Esophagus (tissue), 2 donors: ENCODE measurements around the gene PMM1. TPM values are rescaled to one million over a fixed set of nuclear protein-coding genes. Genes with fewer than 3 reads are reported as not detected.
"Not testable (repeated sequence)": the region's sequence is repeated elsewhere in the genome, so short reads cannot be mapped to it uniquely, and the experiment has no call there.

ENCODE experiments used
- H3K27ac ChIP-seq, 2 donors: one replicate each; pipeline ENCODE4 v1.5.1; 2013; ENCODE audit warnings: low read depth in 2 of 2, mild to moderate bottlenecking in 2 of 2, inconsistent platforms in 1 of 2, low read length in 1 of 2, moderate library complexity in 1 of 2
- H3K27me3 ChIP-seq, 2 donors: one replicate each; pipeline ENCODE4 v1.6.1; 2013; ENCODE audit warnings: low read length in 2 of 2, control low read depth in 1 of 2, mild to moderate bottlenecking in 1 of 2; ENCODE audit not compliant: insufficient read depth in 2 of 2, control insufficient read depth in 1 of 2
- H3K36me3 ChIP-seq, 2 donors: one replicate each; pipeline ENCODE4 v1.6.1; 2013; ENCODE audit warnings: low read length in 1 of 2; ENCODE audit not compliant: control insufficient read depth in 2 of 2, insufficient read depth in 2 of 2
- H3K4me1 ChIP-seq, 2 donors: one replicate each; pipeline ENCODE4 v1.6.1; 2013; ENCODE audit warnings: low read length in 1 of 2; ENCODE audit not compliant: control insufficient read depth in 2 of 2, insufficient read depth in 2 of 2
- H3K4me3 ChIP-seq, 2 donors: one replicate each; pipeline ENCODE4 v1.5.1; 2013; ENCODE audit warnings: low read length in 2 of 2, mild to moderate bottlenecking in 2 of 2, low read depth in 1 of 2, moderate library complexity in 1 of 2
- H3K9me3 ChIP-seq, 2 donors: one replicate each; pipeline ENCODE4 v1.6.1; 2013; ENCODE audit warnings: mild to moderate bottlenecking in 2 of 2, low read depth in 1 of 2, low read length in 1 of 2, moderate library complexity in 1 of 2; ENCODE audit not compliant: control insufficient read depth in 2 of 2, insufficient read depth in 1 of 2
- WGBS, 2 donors: extraction: QIAGEN DNeasy Blood & Tissue Kit; methylation state at CpG; one replicate each; pipeline ENCODE4 v1.1.7; 2013; 5-methylcytosine and 5-hydroxymethylcytosine counted together
- polyA plus RNA-seq, 2 donors: library from polyadenylated mRNA; stranded (reverse); fragments of 200-250 nt; gene quantifications; one replicate each; pipeline ENCODE4 v1.2.3, GENCODE V29; 2013
- donor health status: healthy with polysubstance abuse.
- donor health status: Bipolar disorder and iron deficiency.

PMM1 gene
- polyA plus RNA-seq, 2 donors, result 76.2 to 85.4 TPM

- Histone ChIP-seq H3K4me1 (no peaks in the 10 kb centered on the region), H3K36me3 (peaks cover 8 to 42% of the 10 kb centered on the region in 2 donors), H3K4me3 (no peak overlapping the region), H3K27me3 (no peaks in the 10 kb centered on the region), H3K27ac (no peak overlapping the region), H3K9me3 (no peaks in the 10 kb centered on the region)
- WGBS, 2 donors, result 85 to 87% methylated on average over 8 of the region's 8 CpGs
Observed at GRCh38 chr22:41582694-41583093, 6.9 kb downstream of the PMM1 start.

DNA sequence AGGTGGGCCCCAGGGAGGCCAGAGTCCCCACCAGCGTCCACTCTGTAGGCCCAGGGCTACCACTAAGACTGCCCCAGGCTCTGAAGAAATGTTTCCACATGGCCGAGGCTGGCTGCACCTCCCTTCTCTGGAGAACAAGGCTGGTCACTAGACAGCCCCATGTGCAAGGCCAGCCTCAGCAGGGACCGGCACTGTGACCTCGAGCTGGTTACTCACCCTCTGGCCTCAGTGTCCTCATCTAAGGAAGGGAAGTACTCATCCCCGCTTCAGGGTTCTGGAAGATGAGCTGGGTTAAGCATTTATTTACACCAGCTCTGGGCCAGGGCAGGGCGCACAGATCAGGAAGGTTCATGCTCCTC, 9.7 kb downstream of the PMM1 start:
- H3K9me3 ChIP-seq, result no peaks in the 10 kb centered on the region
- H3K4me3 ChIP-seq, result no peak overlapping the region
- H3K27ac ChIP-seq, result no peak overlapping the region
- peaks cover 0 to 2% of the 10 kb centered on the region in 2 donors for H3K4me1 ChIP-seq
- peaks cover 8 to 65% of the 10 kb centered on the region in 2 donors for H3K36me3 ChIP-seq
- no peaks in the 10 kb centered on the region for H3K27me3 ChIP-seq
- WGBS, 2 donors, result 84 to 90% methylated on average over 6 of the region's 6 CpGs

GRCh38 chr22:41579297-41579996, 10.2 kb downstream of the PMM1 start:
- H3K27me3 ChIP-seq, result no peaks in the 10 kb centered on the region
- H3K27ac ChIP-seq, result no peak overlapping the region
- 97 to 99% methylated on average over 12 of the region's 12 CpGs for WGBS, 2 donors
- H3K4me1 ChIP-seq, result peaks cover 0 to 4% of the 10 kb centered on the region in 2 donors
- no peaks in the 10 kb centered on the region for H3K9me3 ChIP-seq
- H3K4me3 ChIP-seq, result no peak overlapping the region
- H3K36me3 ChIP-seq, result peaks cover 8 to 66% of the 10 kb centered on the region in 2 donors

DNA sequence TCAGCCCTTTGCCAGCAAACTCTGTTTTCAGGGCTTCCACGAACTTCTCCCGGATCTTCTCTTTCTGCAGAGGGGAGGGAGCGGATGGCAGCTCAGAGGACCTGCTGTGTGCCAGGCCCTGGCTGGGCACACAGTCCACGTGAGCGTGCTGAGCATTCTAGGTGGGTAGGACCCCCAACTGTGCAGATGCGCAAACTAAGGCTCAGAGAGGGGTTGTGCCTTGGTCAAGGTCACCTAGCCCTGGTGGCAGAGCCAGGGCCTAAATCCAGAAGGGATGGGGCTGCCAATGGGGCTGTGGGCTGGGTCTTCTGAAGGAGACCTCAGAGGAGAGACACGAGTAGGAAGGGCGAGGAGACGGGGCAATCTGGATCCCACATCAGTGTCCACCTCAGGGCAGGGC, 10.8 kb downstream of the PMM1 start:
- Histone ChIP-seq H3K27me3 (no peaks in the 10 kb centered on the region), H3K9me3 (no peaks in the 10 kb centered on the region), H3K4me3 (no peak overlapping the region), H3K27ac (no peak overlapping the region), H3K4me1 (peaks cover 0 to 4% of the 10 kb centered on the region in 2 donors), H3K36me3 (peaks cover 6 to 62% of the 10 kb centered on the region in 2 donors)
- 94 to 95% methylated on average over 9 of the region's 9 CpGs for WGBS, 2 donors

- Histone ChIP-seq H3K4me3 (no peak overlapping the region), H3K27me3 (no peaks in the 10 kb centered on the region), H3K36me3 (peaks cover 3 to 62% of the 10 kb centered on the region in 2 donors), H3K9me3 (no peaks in the 10 kb centered on the region), H3K4me1 (peaks cover 0 to 4% of the 10 kb centered on the region in 2 donors), H3K27ac (no peak overlapping the region)
- 86 to 91% methylated on average over 8 of the region's 8 CpGs for WGBS, 2 donors
Observed at GRCh38 chr22:41578114-41578513, 11.5 kb downstream of the PMM1 start.

GRCh38 chr22:41576877-41577276, 12.8 kb downstream of the PMM1 start:
- peaks cover 3 to 52% of the 10 kb centered on the region in 2 donors for H3K36me3 ChIP-seq
- no peak overlapping the region for H3K27ac ChIP-seq
- no peak overlapping the region for H3K4me3 ChIP-seq
- H3K4me1 ChIP-seq, result peaks cover 0 to 4% of the 10 kb centered on the region in 2 donors
- H3K27me3 ChIP-seq, result no peaks in the 10 kb centered on the region
- H3K9me3 ChIP-seq, result no peaks in the 10 kb centered on the region
- WGBS, 2 donors, result 66 to 78% methylated on average over 9 of the region's 9 CpGs

- H3K4me3 ChIP-seq, result no peak overlapping the region
- no peak overlapping the region for H3K27ac ChIP-seq
- 86 to 91% methylated on average over 15 of the region's 15 CpGs for WGBS, 2 donors
- H3K9me3 ChIP-seq, result no peaks in the 10 kb centered on the region
- no peaks in the 10 kb centered on the region for H3K27me3 ChIP-seq
- H3K36me3 ChIP-seq, result peaks cover 3 to 52% of the 10 kb centered on the region in 2 donors
- peaks cover 0 to 4% of the 10 kb centered on the region in 2 donors for H3K4me1 ChIP-seq
Observed at GRCh38 chr22:41575533-41575932, 14.1 kb downstream of the PMM1 start.

GRCh38 chr22:41574847-41575381, 14.7 kb downstream of the PMM1 start:
- Histone ChIP-seq H3K27me3 (no peaks in the 10 kb centered on the region), H3K27ac (no peak overlapping the region), H3K36me3 (peaks cover 3 to 50% of the 10 kb centered on the region in 2 donors), H3K4me1 (peaks cover 0 to 4% of the 10 kb centered on the region in 2 donors), H3K4me3 (no peak overlapping the region), H3K9me3 (no peaks in the 10 kb centered on the region)
- 73% methylated on average over 22 to 26 of the region's 26 CpGs for WGBS, 2 donors

DNA sequence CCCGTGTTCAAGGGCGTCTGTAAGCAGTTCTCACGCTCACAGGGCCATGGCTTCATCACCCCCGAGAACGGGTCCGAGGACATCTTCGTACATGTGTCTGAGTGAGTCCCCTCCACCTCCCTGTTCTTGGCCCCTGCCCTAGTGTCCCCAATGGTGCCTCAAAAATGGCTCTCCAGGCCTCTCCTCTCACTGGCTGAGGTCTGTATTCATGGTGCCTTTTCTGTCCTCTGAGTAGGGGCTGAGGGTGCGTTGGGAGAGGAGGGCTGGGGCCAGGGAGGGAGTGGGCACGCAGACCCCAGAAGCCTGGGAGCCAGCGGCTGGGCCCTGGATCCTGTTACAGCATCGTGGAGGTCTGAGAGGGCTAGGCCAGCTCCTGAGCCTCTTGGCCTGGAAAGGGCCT, 16.0 kb downstream of the PMM1 start:
- 90 to 93% methylated on average over 11 of the region's 11 CpGs for WGBS, 2 donors
- Histone ChIP-seq H3K36me3 (peaks cover 3 to 39% of the 10 kb centered on the region in 2 donors), H3K9me3 (no peaks in the 10 kb centered on the region), H3K27me3 (no peaks in the 10 kb centered on the region), H3K27ac (no peak overlapping the region), H3K4me1 (peaks cover 0 to 4% of the 10 kb centered on the region in 2 donors), H3K4me3 (no peak overlapping the region)

GRCh38 chr22:41572305-41572704, 17.3 kb downstream of the PMM1 start:
- H3K27me3 ChIP-seq, result not testable (repeated sequence)
- H3K36me3 ChIP-seq, result peaks cover 0 to 27% of the 10 kb centered on the region in 2 donors
- WGBS, 2 donors, result 98 to 100% methylated on average over 3 of the region's 3 CpGs

More at GRCh38 chr22:41572305-41572704, 17.3 kb downstream of the PMM1 start:
- not testable (repeated sequence) for H3K9me3 ChIP-seq, H3K4me1 ChIP-seq, H3K4me3 ChIP-seq, H3K27ac ChIP-seq
